ENCODE results near the gene IRX6. TPM values are rescaled to one million over a fixed set of nuclear protein-coding genes. Genes with fewer than 3 reads are reported as not detected.

IRX6 gene
- total RNA-seq (2022; extraction: Qiagen RNA extraction; ENCODE audit: low read depth), result not detected in 5 replicates

GRCh38 chr16:55323637-55324271 lies at the start of gene IRX6:
Gene IRX6, plus strand, starts transcription at chr16:55324203. Its CDS starts 889 bp downstream, at chr16:55325092.

Other genes starting within 250 kb of the IRX6 start
- gene MMP2, start 155.0 kb downstream of the IRX6 start, total RNA-seq (2022; extraction: Qiagen RNA extraction; ENCODE audit: low read depth), result 9.3 to 16.3 TPM (median 11.8 TPM) in 5 replicates
- 5.6 to 7.4 TPM (median 6.2 TPM) in 5 replicates for gene LPCAT2, start 184.9 kb downstream of the IRX6 start, total RNA-seq (2022; extraction: Qiagen RNA extraction; ENCODE audit: low read depth)
- not detected in 5 replicates for gene CAPNS2, start 242.5 kb downstream of the IRX6 start, total RNA-seq (2022; extraction: Qiagen RNA extraction; ENCODE audit: low read depth)